Measurements from ENCODE around the gene CHD1.

The CHD1 gene

DNA sequence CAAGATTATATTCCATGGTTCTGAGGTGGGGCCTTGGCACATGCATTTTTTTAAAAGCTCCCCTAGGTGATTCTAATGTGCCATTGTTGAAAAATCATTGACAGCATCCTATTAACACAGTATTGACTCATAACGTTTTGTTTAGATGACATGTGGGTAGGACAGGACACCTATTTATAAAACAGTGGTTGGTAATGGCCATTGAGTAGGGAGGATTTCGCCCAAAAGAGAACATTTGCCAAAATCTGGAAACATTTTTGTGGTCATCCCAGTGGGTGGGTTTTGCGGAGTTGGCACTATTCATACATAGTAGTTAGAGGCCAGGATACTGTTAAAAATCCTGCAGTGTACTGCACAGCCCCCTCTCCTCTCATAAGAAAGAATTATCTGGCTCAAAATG lies 6.4 kb upstream of the CHD1 start:
- FAIRE-seq = no peak

GRCh38 chr5:98934546-98934945 lies 5.7 kb upstream of the CHD1 start:
- FAIRE-seq = no peak

GRCh38 chr5:98933445-98934072 lies 4.8 kb upstream of the CHD1 start:
- no peak for FAIRE-seq

DNA sequence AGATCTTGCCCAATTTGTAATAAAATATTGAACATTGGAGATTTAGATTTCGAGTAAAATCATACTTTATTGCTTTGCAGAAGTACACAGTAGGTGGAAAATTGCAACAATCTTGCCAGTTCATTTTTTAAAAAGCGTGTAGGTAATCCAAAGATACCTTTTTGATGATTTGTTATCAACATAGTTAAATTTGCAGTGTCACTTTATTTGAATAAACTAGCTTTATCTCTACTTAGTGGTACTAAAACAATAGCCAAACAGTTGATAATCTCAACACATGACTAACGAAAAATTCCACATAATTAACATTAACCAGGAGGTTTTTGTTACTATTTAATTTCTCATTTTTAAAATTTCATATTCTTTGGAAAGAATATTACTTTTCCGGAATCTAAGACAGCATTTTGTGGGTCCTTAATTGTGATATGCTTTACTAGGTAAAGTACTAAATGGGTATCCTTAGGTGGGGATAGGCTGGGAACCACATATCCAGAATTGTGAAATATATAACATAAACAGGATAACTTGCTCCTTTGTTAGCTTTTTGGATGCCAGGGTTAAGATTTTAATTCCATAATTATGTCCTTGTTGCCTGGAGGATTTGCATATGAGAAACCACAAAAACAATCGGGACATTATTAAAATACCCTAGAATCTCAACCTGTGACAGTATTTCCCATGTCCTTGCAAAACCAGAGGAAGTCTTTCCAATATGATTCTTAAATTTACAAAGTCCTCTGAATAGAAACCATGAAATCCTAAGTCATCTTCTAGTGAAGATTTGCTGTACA lies 2.4 kb upstream of the CHD1 start:
- FAIRE-seq = no peak

- peak; percentile 88 for FAIRE-seq
Measured at GRCh38 chr5:98929710-98930298, 997 bp upstream of the CHD1 start.

GRCh38 chr5:98927989-98928872 lies 576 bp downstream of the CHD1 start:
- FAIRE-seq = no peak

DNA sequence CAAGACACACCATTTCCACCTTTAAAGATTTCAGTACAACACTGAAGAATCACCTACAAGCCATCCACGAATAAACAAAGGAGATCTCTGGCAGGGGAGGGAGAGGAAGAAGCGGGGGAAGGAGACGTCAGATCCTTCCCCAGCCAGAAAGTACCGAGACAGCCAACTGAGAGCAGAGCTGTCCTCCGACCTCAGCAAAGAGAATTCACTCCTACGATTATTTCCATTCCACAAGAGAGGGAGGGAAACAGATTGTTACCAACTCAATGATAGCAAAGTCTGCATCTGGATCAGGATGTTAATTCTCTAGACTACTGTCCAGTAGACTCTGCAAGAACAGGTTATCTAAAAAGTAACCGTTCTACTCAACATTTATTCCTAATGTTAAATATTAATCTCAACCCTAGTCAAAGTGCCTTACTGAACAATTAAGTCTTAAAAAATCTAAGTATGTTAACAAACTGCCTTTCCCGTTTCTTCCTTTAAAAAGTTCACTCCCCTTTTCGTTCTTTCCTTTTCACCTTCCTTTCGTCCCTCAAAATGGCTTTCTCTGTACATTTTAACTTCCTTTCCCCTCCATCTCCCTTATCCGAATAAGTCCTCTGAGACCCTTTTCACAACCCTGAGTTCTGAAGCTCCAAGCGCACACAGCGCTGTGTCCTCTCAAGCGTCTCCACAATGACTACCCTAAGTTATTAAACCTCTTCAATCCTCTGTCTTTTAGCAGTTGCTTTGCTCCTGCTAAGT lies 1.4 kb downstream of the CHD1 start:
- FAIRE-seq = no peak

DNA sequence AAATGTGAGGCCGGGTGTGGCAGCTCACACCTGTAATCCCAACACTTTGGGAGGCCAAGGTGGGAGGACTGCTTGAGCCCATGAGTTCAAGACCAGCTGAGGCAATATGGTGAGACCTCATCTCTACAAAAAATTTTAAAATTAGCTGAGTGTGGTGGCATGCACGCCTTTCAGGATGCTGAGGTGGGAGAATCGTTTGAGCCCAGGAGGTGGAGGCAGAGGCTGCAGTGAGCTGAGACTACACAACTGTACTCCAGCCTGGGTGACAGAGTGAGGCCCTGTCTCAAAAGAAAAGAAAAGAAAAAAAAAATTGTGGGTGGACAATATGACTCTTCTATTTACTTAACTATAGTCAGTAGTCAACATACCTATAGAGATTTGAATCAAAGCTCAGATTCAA lies 4.8 kb downstream of the CHD1 start:
- FAIRE-seq = no peak

DNA sequence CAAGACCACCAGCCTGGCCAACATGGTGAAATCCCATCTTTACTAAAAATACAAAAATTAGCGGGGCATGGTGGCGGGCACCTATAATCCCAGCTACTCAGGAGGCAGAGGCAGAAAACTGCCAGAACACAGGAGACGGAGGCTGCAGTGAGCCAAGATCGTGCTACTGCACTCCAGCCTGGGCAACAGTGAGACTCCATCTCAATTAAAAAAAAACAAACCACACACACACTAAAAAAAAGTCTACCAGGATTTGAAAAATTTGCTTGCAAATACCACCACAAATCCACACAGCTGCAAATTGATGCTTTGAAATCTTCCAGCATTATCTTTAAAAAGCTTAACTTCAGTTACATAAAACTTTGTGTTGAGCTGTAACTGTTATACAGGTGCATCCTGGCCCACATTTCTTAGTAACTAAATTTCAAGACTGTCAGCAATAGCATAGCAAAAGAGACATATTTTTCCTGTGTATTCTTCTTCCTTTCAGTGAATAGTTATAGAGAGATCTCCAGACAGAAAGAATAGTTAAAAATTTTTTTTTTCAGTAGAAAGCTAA lies 6.8 kb downstream of the CHD1 start:
- no peak for FAIRE-seq

GRCh38 chr5:98917433-98917832 lies 11.4 kb downstream of the CHD1 start:
- FAIRE-seq = no peak

- no peak for FAIRE-seq
Measured at GRCh38 chr5:98916540-98916939, 12.3 kb downstream of the CHD1 start.

DNA sequence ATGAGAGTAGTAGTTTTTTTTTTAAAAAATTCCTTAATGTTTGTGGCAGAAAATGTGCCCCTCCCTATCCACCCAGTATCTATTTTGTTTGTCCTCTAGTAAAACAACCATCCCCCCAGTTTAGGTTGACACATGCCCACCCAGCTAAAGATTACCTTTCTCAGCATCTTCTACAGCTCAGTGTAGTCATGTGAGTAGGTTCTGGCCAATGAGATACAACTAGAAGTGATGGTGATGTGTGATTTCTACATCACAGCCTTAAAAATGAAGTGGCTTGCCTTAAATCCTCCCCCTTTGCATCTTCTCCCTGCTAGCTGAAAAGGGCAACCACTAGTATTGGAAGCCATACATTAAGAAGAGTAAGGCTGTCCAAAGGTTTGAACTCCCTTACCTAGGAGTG lies 14.9 kb downstream of the CHD1 start:
- FAIRE-seq = no peak

- no peak for FAIRE-seq
Measured at GRCh38 chr5:98911280-98912040, 17.3 kb downstream of the CHD1 start.

DNA sequence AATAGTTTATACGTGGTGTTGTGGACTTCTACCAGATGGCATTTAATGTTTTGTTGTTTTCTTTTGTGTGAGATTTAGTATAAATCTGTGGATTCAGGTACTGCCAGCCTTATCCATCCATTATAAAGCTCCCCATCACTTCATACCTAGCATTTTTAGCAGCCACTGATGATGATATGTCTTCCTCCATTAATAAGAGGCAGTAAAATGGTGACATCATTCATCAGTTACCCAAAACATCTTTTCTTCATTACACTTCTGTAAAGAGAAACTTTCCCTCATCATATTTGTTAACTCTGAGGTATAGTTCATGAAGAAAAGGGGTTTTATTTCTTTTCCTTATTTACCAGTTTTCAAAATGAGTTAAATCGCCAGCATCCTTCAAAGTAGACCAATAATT lies 19.4 kb downstream of the CHD1 start:
- no peak for FAIRE-seq

GRCh38 chr5:98907951-98908350 lies 20.9 kb downstream of the CHD1 start:
- FAIRE-seq = no peak

GRCh38 chr5:98906756-98907355 lies 22.0 kb downstream of the CHD1 start:
- no peak for FAIRE-seq

- peak; percentile 90 for FAIRE-seq
Measured at GRCh38 chr5:98905857-98906688, 22.7 kb downstream of the CHD1 start.

DNA sequence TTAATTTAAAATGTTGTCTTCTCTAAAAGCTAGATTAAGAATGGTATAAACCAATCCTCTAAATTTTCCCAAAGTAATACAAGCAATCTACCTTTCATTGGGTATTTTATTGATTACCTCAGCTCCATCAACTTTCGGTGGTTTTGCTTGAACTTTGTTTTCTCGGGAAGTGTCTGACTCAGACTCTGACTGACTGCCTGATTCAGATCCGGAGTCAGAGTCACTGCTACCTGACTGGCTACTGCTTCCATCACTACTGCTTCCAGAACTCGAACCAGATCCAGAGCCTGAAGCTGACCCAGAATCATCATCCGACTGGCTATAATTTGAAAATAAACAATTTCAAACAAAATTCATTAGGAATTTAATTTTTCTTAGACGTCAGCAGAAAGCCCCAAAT lies 24.0 kb downstream of the CHD1 start:
- no peak for FAIRE-seq

DNA sequence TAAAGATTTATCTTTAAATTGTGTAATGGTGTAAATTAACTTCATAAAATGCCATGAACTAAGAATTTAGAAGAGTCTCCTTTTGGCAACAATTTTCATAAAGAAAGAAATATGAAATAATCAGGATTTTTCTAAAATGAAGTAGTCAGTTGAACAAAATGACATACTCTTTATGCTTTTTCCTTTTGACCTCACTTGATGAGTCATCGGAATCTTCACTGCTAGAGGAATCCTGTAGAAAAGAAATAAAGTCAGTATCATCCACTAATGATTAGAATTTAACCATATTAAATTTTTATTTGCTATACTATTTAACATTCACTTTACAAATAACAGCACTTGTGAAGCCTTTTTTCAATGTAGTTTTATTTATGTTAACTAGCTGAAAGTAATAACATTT lies 26.1 kb downstream of the CHD1 start:
- FAIRE-seq = no peak

DNA sequence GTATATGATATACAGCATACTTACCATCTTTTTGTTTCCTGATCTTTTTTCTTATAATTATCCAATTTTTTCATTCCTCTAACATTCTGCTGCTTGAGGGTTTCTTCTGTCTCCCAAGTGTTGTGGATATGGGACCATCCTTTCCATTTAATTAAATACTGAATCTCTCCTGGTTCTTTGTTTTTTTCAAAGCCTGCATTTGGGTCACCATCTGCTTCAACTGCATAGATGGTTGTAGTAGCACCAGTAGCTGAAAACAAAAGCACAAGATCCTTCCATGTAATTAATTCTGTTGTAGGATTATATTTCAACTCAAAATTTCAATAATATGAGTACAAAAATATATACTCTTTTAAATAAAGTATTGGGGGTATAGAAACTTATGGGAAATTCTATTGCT lies 29.4 kb downstream of the CHD1 start:
- FAIRE-seq = no peak
